Cerebellar cortex (tissue), 1 donor: ENCODE data around the gene DCUN1D4.

Experiments used
- DNase-seq: peaks from one replicate; pipeline ENCODE4 v3.0.0-alpha.2; 2015; ENCODE audit warnings: low spot score

DCUN1D4 gene

GRCh38 chr4:51842554-51843308 lies at the start of gene DCUN1D4:
DCUN1D4 (plus strand) TSS chr4:51843153; CDS start chr4:51843243, 90 bp downstream.
- DNase-seq: peak; percentile 100

- DNase-seq: no peak
Measured at GRCh38 chr4:51820443-51821234, 22.3 kb upstream of the DCUN1D4 start.

GRCh38 chr4:51825341-51825740 lies 17.6 kb upstream of the DCUN1D4 start:
- DNase-seq: no peak

- DNase-seq: no peak
Measured at GRCh38 chr4:51830156-51830720, 12.7 kb upstream of the DCUN1D4 start.

- peak; percentile 55 for DNase-seq
Measured at GRCh38 chr4:51831133-51831532, 11.8 kb upstream of the DCUN1D4 start.

GRCh38 chr4:51833236-51833635 lies 9.7 kb upstream of the DCUN1D4 start:
- no peak for DNase-seq

- DNase-seq: no peak
Measured at GRCh38 chr4:51835079-51835478, 7.9 kb upstream of the DCUN1D4 start.

- DNase-seq: no peak
Measured at GRCh38 chr4:51835855-51836254, 7.1 kb upstream of the DCUN1D4 start.

GRCh38 chr4:51836549-51836948 lies 6.4 kb upstream of the DCUN1D4 start:
- DNase-seq: no peak

- no peak for DNase-seq
Measured at GRCh38 chr4:51840781-51841180, 2.2 kb upstream of the DCUN1D4 start.

GRCh38 chr4:51842167-51842553 lies 793 bp upstream of the DCUN1D4 start:
- no peak for DNase-seq

- peak; percentile 39 for DNase-seq
Measured at GRCh38 chr4:51843309-51844152, 578 bp downstream of the DCUN1D4 start.

- peak; percentile 94 for DNase-seq
Measured at GRCh38 chr4:51844153-51845054, 1.5 kb downstream of the DCUN1D4 start.

GRCh38 chr4:51845055-51845426 lies 2.1 kb downstream of the DCUN1D4 start:
- DNase-seq: no peak

GRCh38 chr4:51845711-51846110 lies 2.8 kb downstream of the DCUN1D4 start:
- no peak for DNase-seq

- no peak for DNase-seq
Measured at GRCh38 chr4:51849430-51849829, 6.5 kb downstream of the DCUN1D4 start.

GRCh38 chr4:51850294-51850693 lies 7.3 kb downstream of the DCUN1D4 start:
- DNase-seq: no peak

- no peak for DNase-seq
Measured at GRCh38 chr4:51851090-51851936, 8.4 kb downstream of the DCUN1D4 start.

- DNase-seq: no peak
Measured at GRCh38 chr4:51851937-51852290, 9.0 kb downstream of the DCUN1D4 start.

- no peak for DNase-seq
Measured at GRCh38 chr4:51853027-51853682, 10.2 kb downstream of the DCUN1D4 start.
